Endothelial cell of umbilical vein (primary cell): ENCODE data around the gene EPO. TPM values are rescaled to one million over a fixed set of nuclear protein-coding genes. Genes with fewer than 3 reads are reported as not detected.

Source experiments
- BruUV-seq: library from RNA; stranded (reverse); fragments of 400-500 nt; replicated peaks from 2 replicates; lab custom pipeline; 2021; lab: Mats Ljungman, UMichigan
- CTCF ChIA-PET: fragments of 300-600, 350-600 bp; sonication (Branson Sonifier 250); formaldehyde crosslinking; loops from one replicate; lab custom pipeline; 2021; ENCODE audit warnings: antibody characterized with exemption, inconsistent platforms; lab: Charles Lee
- POLR2A ChIA-PET: fragments of 300-600, 350-600 bp; sonication (Branson Sonifier 250); formaldehyde crosslinking; loops from one replicate; lab custom pipeline; 2021; ENCODE audit warnings: antibody characterized with exemption, inconsistent platforms; lab: Charles Lee
- DNase-seq: peaks from one replicate; pipeline ENCODE4 v3.0.0-alpha.2; 2011; ENCODE audit warnings: low read depth, low spot score
- FAIRE-seq: peaks from 2 replicates; lab custom pipeline; 2011; peaks lifted over from hg19 to GRCh38; lab: Jason Lieb, UNC
- H2AFZ ChIP-seq: 2 replicates; pipeline ENCODE4 v1.6.0; 2012; ENCODE audit warnings: low read depth, low read length, control low read depth, inconsistent platforms
- H3K27ac ChIP-seq: 2 replicates; pipeline ENCODE4 v1.5.1; 2011; ENCODE audit warnings: low read depth, mild to moderate bottlenecking, control low read depth, low read length, moderate library complexity; ENCODE audit not compliant: insufficient read depth
- H3K27me3 ChIP-seq, 2 experiments: 2 replicates each; pipeline versions ENCODE4 v1.6.0 to v1.6.1; 2011; ENCODE audit warnings: low read length in 2 of 2, mixed read lengths in 1 of 2; ENCODE audit not compliant: control insufficient read depth in 2 of 2, insufficient read depth in 2 of 2
- H3K36me3 ChIP-seq, 2 experiments: 2 replicates in 1 of 2; 3 replicates in 1 of 2; pipeline ENCODE4 v1.5.1; 2011; ENCODE audit warnings: low read length in 2 of 2, mild to moderate bottlenecking in 1 of 2, moderate library complexity in 1 of 2; ENCODE audit not compliant: control insufficient read depth in 2 of 2, insufficient read depth in 2 of 2; ENCODE audit errors: extremely low read depth in 1 of 2
- H3K4me1 ChIP-seq: 3 replicates; pipeline ENCODE4 v1.5.1; 2011; ENCODE audit warnings: mild to moderate bottlenecking, low read length; ENCODE audit not compliant: control insufficient read depth, insufficient read depth; ENCODE audit errors: extremely low read depth
- H3K4me2 ChIP-seq: 2 replicates; pipeline ENCODE4 v1.6.1; 2011; ENCODE audit warnings: low read length, control low read depth, mixed read lengths; ENCODE audit not compliant: insufficient read depth
- H3K4me3 ChIP-seq, 3 experiments: fragments of 200-600 bp in 1 of 3; sonication (generic), shearing (Covaris generic) in 1 of 3; replicated peaks in 1 of 3; 2 replicates each; pipeline ENCODE4 v1.5.1; 2011 to 2016; ENCODE audit warnings: control low read depth in 3 of 3, low read length in 3 of 3, mild to moderate bottlenecking in 2 of 3, inconsistent platforms in 1 of 3, low read depth in 1 of 3, moderate library complexity in 1 of 3; ENCODE audit not compliant: insufficient read depth in 1 of 3
- H3K79me2 ChIP-seq: 2 replicates; pipeline ENCODE4 v1.6.0; 2012; ENCODE audit warnings: low read length, inconsistent platforms; ENCODE audit not compliant: control insufficient read depth, insufficient read depth
- H3K9ac ChIP-seq: replicated peaks from 2 replicates; pipeline ENCODE3; 2011; ENCODE audit warnings: low read length, control low read depth; ENCODE audit not compliant: insufficient read depth; ENCODE audit errors: extremely low read depth
- H3K9me1 ChIP-seq: replicated peaks from 3 replicates; pipeline ENCODE4 v1.6.0; 2011; ENCODE audit warnings: mild to moderate bottlenecking, low read length; ENCODE audit not compliant: control insufficient read depth, insufficient read depth; ENCODE audit errors: extremely low read depth
- H3K9me3 ChIP-seq: replicated peaks from 2 replicates; pipeline ENCODE4 v1.5.1; 2012; ENCODE audit warnings: low read length, inconsistent platforms; ENCODE audit not compliant: control insufficient read depth, insufficient read depth
- H4K20me1 ChIP-seq: replicated peaks from 2 replicates; pipeline ENCODE3; 2011; ENCODE audit warnings: mild to moderate bottlenecking, low read length; ENCODE audit not compliant: control insufficient read depth, insufficient read depth; ENCODE audit errors: extremely low read depth
- CTCF ChIP-seq, 2 donors: IDR thresholded peaks; 1 replicate in 1 of 2; 2 replicates in 1 of 2; pipeline ENCODE4 v1.5.1; 2011; ENCODE audit warnings: low read length in 2 of 2, mild to moderate bottlenecking in 2 of 2, moderate library complexity in 2 of 2, control low read depth in 1 of 2, inconsistent platforms in 1 of 2, low read depth in 1 of 2; ENCODE audit not compliant: insufficient read depth in 1 of 2; ENCODE audit errors: extremely low read depth in 1 of 2
- EZH2 ChIP-seq: IDR thresholded peaks from 2 replicates; pipeline ENCODE4 v1.6.1; 2012; ENCODE audit warnings: borderline replicate concordance, low read depth, mild to moderate bottlenecking, moderate library complexity, low read length, inconsistent platforms; ENCODE audit not compliant: severe bottlenecking
- FOS ChIP-seq: IDR thresholded peaks from 2 replicates; pipeline ENCODE4 v1.6.1; 2011; ENCODE audit warnings: mild to moderate bottlenecking, low read length, moderate library complexity, borderline replicate concordance; ENCODE audit not compliant: insufficient read depth
- GATA2 ChIP-seq: IDR thresholded peaks from 2 replicates; pipeline ENCODE4 v1.7.0; 2011; ENCODE audit warnings: low read depth, mild to moderate bottlenecking, moderate library complexity, mixed read lengths, low read length; ENCODE audit not compliant: insufficient read length, insufficient read depth
- JUN ChIP-seq: IDR thresholded peaks from 2 replicates; pipeline ENCODE4 v1.6.1; 2011; ENCODE audit warnings: borderline replicate concordance, low read depth; ENCODE audit not compliant: insufficient read length, insufficient read depth
- MAX ChIP-seq: IDR thresholded peaks from 2 replicates; pipeline ENCODE4 v1.6.1; 2011; ENCODE audit not compliant: insufficient read depth, insufficient read length
- MYC ChIP-seq: IDR thresholded peaks from one replicate; pipeline ENCODE4 v1.6.1; 2011; ENCODE audit warnings: mild to moderate bottlenecking, low read depth, low read length
- POLR2A ChIP-seq: IDR thresholded peaks from 2 replicates; pipeline ENCODE4 v1.6.1; 2012; ENCODE audit warnings: low read depth, mild to moderate bottlenecking, control low read depth, low read length
- dilution Hi-C: fragments of 300-500 bp; cut with MboI; formaldehyde crosslinking; loops from one replicate; pipeline ENCODE4 v1.15.0; 2019; ENCODE audit warnings: low sequenced_read_pairs; ENCODE audit not compliant: extremely low pct_ligation_motif_present
- intact Hi-C: fragments of 100-400 bp; cut with micrococcal nuclease; formaldehyde crosslinking; loops from one replicate; pipeline ENCODE4 v1.10.0; 2022
- polyA plus RNA-seq, 4 experiments: library from polyadenylated mRNA; depleted of rRNA in 3 of 4; stranded (reverse) in 3 of 4; unstranded in 1 of 4; fragments of >200 nt; gene quantifications; 2 replicates each; pipeline versions ENCODE4 v1.2.1 to v1.2.3, GENCODE V29; 2011 to 2012; ENCODE audit warnings: missing spikeins in 1 of 4
- total RNA-seq: library from RNA; stranded (reverse); gene quantifications from 2 replicates; pipeline ENCODE4 v1.2.3, GENCODE V29; 2021

The EPO gene
- total and polyA plus RNA-seq, 2 donors (not counting 3 experiments of a cell fraction or from before 2014, with no cell fraction given) = not detected

DNA sequence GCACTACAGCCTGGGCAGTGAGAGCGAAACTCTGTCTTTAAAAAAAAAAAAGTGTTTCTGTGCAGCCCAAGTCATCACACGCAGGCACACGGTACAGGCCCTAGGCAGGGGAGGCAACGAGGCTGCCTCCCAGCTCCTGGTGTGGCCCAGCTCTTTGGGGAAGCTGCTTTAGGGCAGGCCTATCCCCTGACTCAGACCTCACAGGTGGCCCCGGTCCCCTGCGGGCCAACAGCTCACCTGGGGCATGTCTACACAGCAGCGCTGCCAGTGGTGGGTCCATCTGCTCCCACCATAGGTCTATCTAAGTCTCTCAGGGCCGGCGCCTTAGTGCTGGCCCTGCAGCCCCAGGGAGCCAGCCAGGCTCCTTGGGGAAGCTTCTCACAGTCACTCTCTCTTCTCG lies 44.6 kb downstream of the EPO start:
- no peak overlapping the region for H3K27ac ChIP-seq
- ChIA-PET CTCF (interaction anchor here (0.7 to 1.1 kb wide), 2 partner anchors 59 to 411 kb away, joined by 3 to 4 read pairs; partner anchors contain the start of gene POP7), POLR2A (no interaction called here)
- TF ChIP-seq JUN (no peak), CTCF (IDR thresholded peaks at IDR 0.05; ENCODE audit: extremely low read depth in 1 of 2, insufficient read depth in 1 of 2, low read depth in 1 of 2, low read length in 2 of 2) (no peak)
- peaks cover 0 to 2% of the 10 kb centered on the region in 2 experiments for H3K27me3 ChIP-seq
- no peaks in the 10 kb centered on the region for H3K4me1 ChIP-seq
- no peak overlapping the region for H3K9ac ChIP-seq
- intact Hi-C loops = no loop called here
- DNase-seq (no peak), FAIRE-seq (no peak)
- H4K20me1 ChIP-seq = no peaks in the 10 kb centered on the region
- H3K79me2 ChIP-seq = no peaks in the 10 kb centered on the region
- H2AFZ ChIP-seq = no peak overlapping the region
- no peak overlapping the region for H3K4me3 ChIP-seq
- H3K4me2 ChIP-seq = no peak overlapping the region
- no peaks in the 10 kb centered on the region for H3K9me3 ChIP-seq
- dilution Hi-C loops = no loop called here
- H3K36me3 ChIP-seq = no peaks in the 10 kb centered on the region
- BruUV-seq = no TSS peak
- H3K9me1 ChIP-seq = no peaks in the 10 kb centered on the region

DNA sequence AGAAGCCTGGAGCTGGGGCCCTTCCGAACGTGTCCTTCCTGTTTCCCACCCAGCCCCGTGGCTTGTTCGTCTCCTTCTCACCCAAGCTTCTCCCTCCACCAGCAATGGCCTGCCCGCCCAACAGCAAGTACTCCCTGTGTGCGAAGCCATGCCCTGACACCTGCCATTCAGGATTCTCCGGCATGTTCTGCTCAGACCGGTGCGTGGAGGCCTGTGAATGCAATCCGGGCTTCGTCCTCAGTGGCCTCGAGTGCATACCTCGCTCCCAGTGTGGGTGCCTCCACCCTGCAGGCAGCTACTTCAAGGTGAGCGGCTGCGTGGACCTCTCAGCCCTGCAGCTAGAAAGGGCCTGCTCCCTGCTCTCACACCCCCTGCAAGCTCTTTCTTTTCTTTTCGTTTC lies 45.0 kb downstream of the EPO start:
- ChIA-PET POLR2A (no interaction called here), CTCF (interaction anchor here (1.1 kb wide), 1 partner anchor 60 kb away, joined by 4 read pairs; the partner anchor contains the start of gene POP7)
- Histone ChIP-seq H2AFZ (no peak overlapping the region), H3K27ac (no peak overlapping the region), H3K9me1 (no peaks in the 10 kb centered on the region), H3K4me1 (no peaks in the 10 kb centered on the region), H3K27me3 (no peaks in the 10 kb centered on the region), H3K9ac (no peak overlapping the region), H3K4me3 (no peak overlapping the region), H3K79me2 (no peaks in the 10 kb centered on the region), H3K9me3 (no peaks in the 10 kb centered on the region), H4K20me1 (no peaks in the 10 kb centered on the region), H3K4me2 (no peak overlapping the region), H3K36me3 (no peaks in the 10 kb centered on the region)
- no peak for TF ChIP-seq POLR2A
- TF ChIP-seq MYC = no peak
- no peak for TF ChIP-seq MAX
- TF ChIP-seq GATA2 = no peak
- TF ChIP-seq EZH2 = no peak
- TF ChIP-seq FOS = no peak
- TF ChIP-seq CTCF (IDR thresholded peaks at IDR 0.05; ENCODE audit: extremely low read depth in 1 of 2, insufficient read depth in 1 of 2, low read depth in 1 of 2, low read length in 2 of 2) = no peak
- DNase-seq = no peak
- intact Hi-C loops (no loop called here), dilution Hi-C loops (no loop called here)
- no peak for FAIRE-seq
- BruUV-seq = no TSS peak
